NCI-H345 (cell line): ENCODE data around the gene KLF16.

Source experiments
- DNase-seq: peaks from one replicate; lab custom pipeline; 2025; lab: John Stamatoyannopoulos, UW

The KLF16 gene

DNA sequence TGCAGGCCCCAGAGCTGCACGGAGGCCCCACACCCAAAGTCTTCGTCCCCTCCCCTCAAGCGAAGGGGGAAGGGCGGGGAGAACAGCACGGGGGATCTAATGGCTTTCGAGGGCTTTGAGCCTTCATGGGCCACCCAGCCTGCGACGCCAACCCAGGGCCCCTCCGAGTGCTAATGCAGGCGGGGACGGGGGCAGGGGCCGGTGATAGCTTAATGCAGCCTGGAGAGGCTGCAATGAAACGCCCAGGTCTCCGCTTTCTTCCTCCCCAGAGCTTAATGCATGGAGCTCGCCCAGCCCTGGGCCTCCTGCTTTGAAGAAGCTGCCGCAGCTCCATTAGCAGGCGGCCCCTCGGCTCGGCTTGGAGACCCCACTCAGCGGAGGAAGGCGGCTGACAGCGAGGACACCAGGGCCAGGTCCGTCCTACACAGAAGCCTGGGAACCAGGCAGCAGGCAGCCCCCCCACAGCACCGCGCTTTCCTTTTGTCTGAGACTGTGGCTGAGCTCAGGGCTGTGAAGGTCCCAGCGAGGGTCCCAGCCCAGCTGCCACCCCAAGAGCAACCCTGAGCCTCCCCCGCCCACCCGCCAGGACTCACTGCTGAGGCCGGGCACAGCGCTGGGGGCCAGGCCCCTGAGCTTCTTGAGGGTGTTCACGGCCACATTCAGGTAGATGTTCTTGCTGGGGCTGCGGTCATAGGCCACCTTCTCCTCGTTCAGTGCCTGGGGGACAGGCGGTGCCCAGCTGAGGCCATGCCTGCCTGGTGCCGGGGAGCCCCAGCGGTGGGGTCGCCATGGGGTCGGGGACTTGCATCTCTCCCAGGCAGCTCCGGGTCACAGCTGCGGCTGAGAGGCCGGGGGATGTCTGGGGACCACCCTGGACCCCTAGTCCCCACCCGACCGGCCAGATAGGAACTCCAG lies 43.8 kb downstream of the KLF16 start:
- DNase-seq: no peak

DNA sequence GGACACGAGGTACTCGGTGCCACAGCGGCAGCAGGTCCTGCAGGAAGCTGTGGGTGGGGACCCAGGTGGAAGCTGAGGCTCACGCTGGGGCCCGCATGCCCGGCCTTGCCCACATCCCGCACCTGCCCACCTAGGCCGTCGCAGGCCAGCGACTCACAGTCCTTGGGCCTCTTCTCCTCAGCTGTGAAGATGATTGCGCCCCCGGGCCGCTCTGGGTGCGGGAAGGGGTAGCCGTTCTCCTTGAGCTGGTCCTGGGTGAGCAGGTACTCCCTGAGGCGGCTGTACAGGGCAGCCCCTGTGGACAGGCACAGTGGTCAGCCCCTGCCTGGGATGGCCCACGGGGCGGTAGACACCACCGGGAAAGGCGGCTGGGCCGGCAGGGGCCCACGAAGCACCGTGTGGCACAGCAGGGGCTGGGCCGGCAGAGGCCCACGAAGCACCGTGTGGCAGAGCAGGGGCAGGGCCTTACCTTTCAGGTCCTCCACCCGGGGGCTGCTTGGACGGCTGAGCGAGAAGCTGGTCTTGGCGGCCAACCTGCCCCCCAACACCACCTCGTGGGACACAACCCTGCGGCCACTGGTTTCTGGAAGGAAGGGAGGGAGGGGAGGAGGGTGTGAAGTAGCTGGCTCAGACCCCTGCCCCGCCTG lies 44.7 kb downstream of the KLF16 start:
- no peak for DNase-seq

DNA sequence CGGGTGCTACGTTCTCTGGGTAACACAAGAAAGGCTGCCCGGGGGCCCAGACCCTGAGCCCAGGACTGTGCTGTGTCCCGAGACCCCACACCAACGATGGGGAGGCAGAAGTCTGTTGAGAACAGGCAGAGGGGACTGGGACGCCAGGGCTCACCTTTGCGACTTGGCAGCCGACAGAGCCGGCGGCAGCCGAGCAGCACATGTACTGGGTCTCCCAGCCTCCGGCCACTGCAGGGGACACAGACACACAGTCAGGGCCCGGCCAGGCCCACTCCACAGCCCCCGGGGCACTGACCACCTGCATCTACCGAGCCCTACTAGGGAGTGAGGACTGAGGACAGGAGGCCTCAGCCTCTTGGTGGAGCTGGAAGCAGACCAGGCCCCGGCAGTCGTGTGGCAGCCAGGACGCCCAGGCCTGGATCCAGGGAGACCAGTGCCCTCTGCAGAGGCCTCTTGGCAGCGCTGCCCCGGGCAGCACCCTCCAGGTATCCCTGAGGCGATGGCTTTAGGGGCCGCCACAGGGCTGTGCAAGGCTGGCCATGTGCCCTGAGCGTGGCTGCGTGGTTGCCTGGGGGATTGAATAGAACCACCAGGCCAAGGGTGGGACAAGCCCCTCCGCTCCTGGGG lies 45.7 kb downstream of the KLF16 start:
- no peak for DNase-seq

DNA sequence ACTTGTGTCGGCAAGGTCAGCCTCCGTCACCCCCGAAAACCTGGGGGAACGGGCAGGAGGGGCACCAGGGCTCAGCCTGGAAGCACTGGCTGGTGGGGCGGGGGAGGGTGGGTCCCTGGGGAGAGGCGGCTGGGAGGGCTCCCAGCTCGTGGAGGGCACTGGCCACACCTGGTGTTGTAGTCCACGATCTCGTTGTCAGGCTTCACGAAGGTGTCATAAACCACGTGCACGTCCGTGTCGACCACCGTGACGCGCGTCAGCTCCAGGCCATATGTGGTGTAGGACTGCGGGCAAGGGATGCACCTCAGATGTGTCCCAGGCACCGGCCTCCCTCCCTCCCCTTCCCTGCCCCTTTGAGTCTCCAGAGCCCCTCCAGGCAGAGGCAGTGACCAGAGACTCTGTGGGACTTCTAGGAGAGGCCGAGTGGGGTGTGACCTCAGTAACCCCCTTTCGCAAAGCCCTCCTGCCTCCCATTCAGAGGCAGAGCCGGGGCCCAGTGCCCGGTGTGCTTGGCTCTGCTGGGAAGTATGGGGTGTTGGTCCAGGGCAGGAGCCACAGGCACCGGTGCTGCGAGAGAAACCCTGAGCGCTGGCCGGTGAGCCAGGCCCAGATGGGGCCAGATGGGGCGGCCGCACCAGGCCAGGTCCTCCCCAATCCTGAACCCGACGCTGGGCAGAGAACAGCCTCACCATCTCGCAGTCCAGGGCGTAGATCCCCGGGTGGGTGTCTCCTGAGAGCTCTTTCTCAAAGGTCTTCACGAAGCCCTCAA lies 46.7 kb downstream of the KLF16 start:
- no peak for DNase-seq

DNA sequence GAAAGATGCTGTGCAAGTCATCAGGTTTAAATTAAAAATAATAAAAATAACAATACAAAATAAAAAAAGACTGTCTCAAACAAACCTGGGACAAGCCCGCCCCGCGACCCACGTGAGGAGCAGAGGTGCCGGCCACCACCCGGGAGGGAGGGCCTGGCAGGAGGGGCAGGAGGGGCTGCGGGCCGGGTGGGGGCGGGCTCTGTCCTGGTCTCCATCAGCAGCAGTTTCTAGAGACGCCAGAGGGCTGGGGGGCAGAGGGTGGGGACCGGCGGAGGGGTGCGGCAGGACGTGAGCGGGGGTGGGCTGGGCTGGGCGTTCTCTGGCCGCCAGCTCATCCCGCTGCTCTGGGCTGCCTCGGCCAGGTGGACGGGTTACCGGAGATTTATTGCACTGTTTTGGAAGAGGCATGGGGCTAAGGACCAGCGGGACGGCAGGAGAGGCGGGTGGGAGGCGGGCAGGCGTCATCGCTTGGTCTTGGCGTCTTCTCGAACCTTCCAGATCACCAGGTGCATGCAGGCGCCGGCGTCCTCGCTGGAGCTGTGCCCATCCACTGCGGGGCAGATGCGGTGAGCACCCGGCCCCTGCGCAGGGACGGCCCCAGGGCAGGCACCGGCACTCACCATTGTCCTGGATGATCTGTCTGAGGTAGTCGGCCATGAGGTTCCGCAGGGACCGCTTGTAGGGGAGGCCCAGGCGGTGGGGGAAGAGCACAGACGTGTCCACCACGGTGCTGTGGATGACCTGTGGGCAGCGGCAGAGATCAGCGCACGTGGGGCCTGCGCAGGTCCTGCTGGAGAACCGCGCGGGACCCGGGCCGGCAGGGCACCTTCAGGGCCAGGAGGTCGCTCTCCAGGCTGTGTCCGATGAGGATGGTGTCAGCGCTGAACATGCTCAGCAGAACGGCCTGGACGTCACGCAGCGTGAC lies 47.5 kb downstream of the KLF16 start:
- DNase-seq: no peak

- no peak for DNase-seq
These were observed 48.4 kb downstream of the KLF16 start for GRCh38 chr19:1814833-1815604.

GRCh38 chr19:1814391-1814790 lies 49.0 kb downstream of the KLF16 start:
- DNase-seq: no peak

GRCh38 chr19:1813192-1814182 lies 49.9 kb downstream of the KLF16 start:
- no peak for DNase-seq

GRCh38 chr19:1812426-1813191 lies 50.8 kb downstream of the KLF16 start:
- DNase-seq: peak; percentile 89

DNA sequence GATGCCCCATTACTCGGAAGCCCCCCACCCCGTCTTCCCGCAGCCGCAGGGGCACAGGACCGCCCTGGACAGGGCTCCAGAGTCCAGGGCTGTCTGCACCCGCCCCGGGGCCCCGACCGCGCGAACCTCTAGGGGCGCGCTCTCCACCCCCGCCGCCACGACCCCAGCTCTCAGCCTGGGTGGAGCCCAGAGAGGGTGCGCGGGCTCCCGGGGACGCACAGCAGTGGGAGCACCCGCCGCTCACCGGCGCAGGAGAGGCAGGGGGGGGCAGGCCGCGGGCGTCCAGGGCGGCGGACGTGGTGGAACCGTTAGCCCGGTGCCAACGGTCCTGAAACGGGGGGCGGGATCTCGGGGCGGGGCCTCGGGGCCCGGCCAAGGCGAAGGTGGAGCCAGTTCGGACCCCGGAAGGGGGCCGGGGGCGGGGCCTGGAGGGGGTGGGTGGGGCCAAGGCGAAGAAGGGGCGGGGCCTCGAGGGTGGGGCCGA lies 51.4 kb downstream of the KLF16 start, which contains the start of gene ATP8B3:
Gene ATP8B3 (minus strand): TSS at position 335 of the 484 bp plus-strand sequence. CDS start 540 bp downstream, outside the sequence.
- DNase-seq: no peak

DNA sequence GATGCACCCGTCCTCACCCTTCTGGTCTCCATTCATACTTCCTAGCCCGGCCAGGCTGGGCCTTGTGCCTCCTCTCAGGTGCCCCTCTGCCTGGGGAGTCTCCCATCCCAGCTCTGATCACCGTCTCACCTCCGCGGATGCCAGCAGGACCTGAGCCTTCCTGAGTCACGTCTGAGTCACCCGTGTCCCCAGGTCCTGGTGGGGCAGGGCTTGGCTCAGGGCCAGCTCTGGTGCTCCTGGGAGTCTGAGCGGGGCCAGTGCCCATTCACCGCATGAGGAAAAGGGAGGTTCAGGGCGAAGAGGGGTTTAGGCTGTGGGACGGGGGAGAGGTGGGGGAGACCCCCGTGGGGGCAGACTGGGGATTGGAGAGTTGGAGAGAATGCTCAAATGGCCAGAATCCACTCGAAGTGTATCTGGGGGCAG lies 51.9 kb downstream of the KLF16 start:
- peak; percentile 29 for DNase-seq

DNA sequence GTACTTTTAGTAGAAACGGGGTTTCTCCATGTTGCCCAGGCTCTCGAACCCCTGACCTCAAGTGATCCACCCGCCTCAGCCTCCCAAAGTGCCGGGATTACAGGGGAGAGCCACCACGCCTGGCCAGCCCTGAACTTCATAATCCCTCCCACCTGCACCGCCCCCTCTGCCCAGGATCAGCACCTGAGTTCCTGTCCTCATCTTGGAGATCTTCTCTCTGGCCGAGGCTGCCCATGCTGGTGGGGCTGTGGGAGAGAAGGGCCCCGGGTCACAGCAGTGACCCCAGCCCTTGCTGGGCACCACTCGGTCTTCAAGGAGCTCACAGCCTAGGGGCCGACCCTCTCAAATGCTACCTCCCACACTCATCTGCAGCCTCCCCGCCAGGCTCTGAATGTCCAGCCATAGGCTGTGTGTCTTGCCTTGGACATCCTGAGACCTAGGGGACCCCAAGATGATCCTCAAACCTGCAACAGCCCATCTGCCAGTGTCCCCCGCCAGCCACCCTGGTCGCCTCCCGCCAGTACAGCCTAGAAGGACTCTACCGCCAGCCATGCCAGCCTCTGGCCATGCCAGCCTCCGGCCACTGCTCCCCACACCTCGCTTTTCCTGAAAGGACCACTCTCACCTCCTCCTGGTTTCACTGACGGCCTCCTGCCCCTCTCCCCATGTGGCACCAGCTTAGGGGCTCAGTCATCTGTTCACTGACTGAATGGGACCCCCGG lies 52.8 kb downstream of the KLF16 start:
- no peak for DNase-seq

- DNase-seq: no peak
These were observed 53.7 kb downstream of the KLF16 start for GRCh38 chr19:1809678-1810077.

DNA sequence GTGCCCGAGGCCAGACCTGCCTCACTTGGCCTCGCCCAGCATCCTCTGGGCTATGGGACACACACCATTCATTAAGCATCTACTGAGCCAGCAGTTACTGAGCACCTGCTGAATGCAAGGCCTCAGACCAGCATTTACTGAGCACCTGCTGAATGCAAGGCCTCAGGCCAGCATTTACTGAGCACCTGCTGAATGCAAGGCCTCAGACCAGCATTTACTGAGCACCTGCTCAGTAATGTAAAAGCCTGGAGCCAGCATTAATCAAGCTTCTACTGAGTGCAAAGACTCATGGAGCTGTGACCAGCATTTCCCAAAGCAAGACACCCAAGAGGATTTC lies 55.0 kb downstream of the KLF16 start:
- no peak for DNase-seq

DNA sequence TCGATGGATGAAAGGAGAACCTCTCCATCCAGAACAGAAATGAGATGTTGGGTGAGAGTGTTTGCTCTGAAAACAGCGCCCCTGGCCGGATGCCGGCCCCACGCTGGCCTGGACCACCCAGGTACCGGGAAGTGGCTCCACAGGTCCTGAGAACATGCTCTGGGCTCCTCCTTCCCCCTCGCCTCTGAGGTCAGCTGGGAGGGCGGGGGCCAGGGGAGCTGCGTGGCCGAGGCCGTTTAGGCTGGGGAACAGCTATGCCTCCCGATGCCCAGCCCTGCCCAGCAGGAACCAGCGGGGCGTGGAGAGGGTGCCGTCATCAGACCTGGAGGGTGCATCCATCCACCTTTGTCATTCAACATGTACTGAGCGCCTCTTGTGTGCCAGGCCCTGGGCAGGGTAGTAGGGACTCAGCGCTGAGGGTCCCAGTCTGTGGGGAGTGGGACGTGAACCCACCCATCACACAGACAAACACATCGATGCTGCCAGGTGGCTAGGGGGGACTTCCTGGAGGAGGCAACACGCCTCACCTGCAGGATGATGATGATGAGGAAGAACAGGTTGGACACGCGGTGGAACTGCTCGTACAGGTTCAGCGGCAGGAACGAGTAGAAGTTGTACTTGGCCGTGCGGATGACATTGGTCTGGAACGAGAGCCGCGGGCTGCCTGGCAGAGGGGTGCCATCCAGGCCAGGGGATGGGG lies 55.5 kb downstream of the KLF16 start:
- DNase-seq: peak; percentile 17

GRCh38 chr19:1807030-1807694 lies 56.2 kb downstream of the KLF16 start:
- no peak for DNase-seq
